Hepatocyte (in vitro differentiated cells): ENCODE measurements around the gene CHD2.

ENCODE experiments used
- CTCF ChIP-seq: fragments of 200-600 bp; sonication (generic); IDR thresholded peaks from 2 replicates; pipeline ENCODE4 v1.5.1; 2016; ENCODE audit warnings: antibody characterized with exemption, mild to moderate bottlenecking; ENCODE audit not compliant: poor library complexity
- EZH2 ChIP-seq: fragments of 200-600 bp; sonication (generic); IDR thresholded peaks from 2 replicates; pipeline ENCODE4 v1.6.1; 2016; ENCODE audit warnings: antibody characterized with exemption, mild to moderate bottlenecking, borderline replicate concordance
- EZH2phosphoT487 ChIP-seq: fragments of 200-600 bp; sonication (generic); IDR thresholded peaks from one replicate; pipeline ENCODE4 v1.6.1; 2018; ENCODE audit warnings: antibody characterized with exemption, mild to moderate bottlenecking, low read depth, moderate library complexity; ENCODE audit not compliant: unreplicated experiment, severe bottlenecking

- TF ChIP-seq CTCF (no peak), EZH2phosphoT487 (no peak), EZH2 (no peak)
Observed at GRCh38 chr15:92901995-92902394, 1.9 kb downstream of the CHD2 start.
